HPDE6-E6E7 (cell line): ENCODE results near the gene ADPGK.

Source experiments
- DNase-seq: peaks from one replicate; pipeline ENCODE4 v3.0.0; 2011; ENCODE audit warnings: missing footprints; ENCODE audit errors: extremely low spot score

The ADPGK gene

GRCh38 chr15:72790302-72790910 lies 6.8 kb upstream of the ADPGK start:
- DNase-seq: no peak

GRCh38 chr15:72787526-72787925 lies 4.0 kb upstream of the ADPGK start:
- no peak for DNase-seq

GRCh38 chr15:72786676-72787345 lies 3.3 kb upstream of the ADPGK start:
- no peak for DNase-seq

GRCh38 chr15:72786242-72786641 lies 2.7 kb upstream of the ADPGK start:
- no peak for DNase-seq

DNA sequence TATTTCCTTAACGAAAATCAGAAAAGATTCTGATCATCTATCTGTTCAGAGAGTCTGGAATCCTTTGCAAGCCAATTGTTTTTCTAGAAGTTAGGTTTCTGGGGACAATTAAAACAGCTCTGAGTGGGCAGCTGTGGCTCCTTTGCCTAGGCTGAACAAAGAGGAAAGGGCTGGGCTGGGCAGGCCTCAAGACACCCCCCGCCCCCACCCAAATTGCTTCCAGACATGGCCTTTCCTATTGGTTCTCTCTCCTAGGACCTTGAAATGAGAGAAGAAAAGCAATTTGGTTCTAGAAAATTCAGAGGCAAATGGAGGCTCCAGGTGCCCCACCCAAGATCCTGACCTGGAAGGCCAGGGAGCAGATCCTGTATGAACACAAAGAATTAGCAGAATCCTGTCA lies 2.3 kb upstream of the ADPGK start:
- no peak for DNase-seq

DNA sequence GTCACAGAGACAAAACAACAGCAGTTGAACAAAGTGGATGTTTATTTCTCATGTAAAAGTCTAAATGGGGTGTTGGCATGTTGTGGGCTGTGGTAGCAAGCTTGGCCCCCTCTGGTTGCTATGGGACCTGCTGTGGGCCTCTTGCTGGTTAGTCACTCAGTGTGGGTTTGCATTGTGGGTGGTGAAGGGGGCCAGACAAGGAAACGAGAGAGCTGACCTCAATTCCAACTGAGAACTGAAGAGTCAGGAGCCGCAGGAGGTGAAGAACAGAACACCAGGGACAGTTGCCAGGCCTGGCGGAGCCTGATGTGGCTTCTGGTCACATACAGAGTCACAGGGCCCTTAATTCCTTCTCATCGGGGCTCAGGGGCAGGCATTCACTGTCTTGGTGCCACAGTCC lies 1.9 kb upstream of the ADPGK start:
- DNase-seq: no peak

GRCh38 chr15:72784456-72784876 lies 908 bp upstream of the ADPGK start:
- DNase-seq: no peak

DNA sequence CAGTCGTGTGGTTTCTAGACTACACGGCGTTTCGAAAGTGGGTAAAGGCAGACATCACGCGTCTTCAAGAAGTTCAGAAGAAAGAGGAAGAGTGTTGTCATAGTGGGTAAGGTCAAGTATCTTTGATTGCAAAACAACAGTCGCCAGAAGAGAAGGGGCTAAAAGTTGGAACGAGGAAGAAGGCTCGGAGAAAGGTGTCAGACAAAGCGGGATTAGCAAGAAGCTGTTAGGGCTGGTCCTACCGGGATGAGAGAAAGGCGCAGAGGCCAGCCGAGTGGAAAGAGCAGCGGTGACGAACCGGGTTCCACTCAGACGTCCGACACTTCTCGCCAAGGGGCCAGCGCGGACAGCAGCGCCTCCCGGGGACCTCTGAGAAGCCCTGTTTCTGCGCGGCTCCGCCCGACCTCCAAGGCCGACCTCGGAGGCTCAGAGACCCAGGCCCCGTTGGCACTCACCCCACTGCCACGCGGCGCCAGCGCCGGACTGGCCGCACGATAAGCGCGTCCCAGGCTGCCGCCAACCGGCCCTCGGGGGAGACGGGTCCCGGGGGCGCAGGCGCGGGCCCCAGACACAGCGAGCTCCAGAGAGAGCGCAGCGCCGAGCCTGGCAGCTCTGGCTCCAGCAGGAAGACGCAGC lies 436 bp downstream of the ADPGK start:
- DNase-seq: no peak

DNA sequence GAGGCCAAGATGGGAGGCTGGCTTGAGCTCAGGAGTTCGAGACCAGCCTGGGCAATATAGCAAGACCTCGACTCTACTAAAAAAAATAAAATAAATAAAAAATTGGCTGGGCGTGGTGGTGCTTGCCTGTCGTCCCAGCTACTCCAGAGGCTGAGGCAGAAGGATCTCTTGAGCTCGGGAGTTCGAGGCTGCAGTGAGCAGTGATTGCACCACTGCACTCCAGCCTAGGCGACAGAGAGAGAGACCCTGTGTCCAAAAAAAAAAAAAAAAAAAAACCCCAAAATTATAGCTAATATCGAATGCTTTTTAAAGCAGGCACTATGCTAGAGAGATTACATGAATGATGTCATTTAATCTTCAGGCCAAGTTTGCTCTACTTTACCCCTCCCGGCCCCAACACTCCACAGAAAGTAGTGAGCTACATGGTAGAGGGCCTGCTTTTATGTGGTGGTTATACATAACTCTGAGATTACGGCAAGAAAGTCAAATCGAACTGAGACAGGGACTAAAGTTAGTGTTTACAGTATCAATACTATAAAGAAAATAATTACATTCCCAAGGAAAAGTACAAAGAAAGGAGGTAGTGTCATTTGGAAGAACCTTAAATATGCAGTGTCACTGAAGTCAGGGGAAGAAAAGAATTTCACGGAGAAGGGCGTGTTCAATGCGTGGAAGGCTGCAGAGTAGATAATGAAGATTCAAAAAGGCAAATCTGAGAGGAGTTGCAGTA lies 1.1 kb downstream of the ADPGK start:
- DNase-seq: no peak

DNA sequence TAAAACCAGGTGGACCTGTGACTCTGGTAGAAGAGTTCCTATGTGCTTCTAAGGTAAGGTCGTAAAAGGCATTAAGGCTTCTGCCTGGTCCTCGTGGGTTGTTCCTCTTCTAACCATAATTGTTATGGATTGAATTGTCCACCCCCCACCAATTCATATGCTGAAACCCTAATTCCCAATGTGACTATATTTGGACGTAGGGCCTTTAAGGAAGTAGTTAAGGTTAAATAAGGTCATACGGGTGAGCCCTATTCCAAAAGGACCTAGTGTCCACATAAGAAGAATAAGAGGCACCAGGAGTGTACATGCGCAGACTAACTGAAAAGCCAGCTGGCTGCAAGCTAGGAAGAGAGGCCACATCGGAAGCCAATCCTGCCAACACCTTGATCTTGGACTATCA lies 1.9 kb downstream of the ADPGK start:
- DNase-seq: no peak

DNA sequence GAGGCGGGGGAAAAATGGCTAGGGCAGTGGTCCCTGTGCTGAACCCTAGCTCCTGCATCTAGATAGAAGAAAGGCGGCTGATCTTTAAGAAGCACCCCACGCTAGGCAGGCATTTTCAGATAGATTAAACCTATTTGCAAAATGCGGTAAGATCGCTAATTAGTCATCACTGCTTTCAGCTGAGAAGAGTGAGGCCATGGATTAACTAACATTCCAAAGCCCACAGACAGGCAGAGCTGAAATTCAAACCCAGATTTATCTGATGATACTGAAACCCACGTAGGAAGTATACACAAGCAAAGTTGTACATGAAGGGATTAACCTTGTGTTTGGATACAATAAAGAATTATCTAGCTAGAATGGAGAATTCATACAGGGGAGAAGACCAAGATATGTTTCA lies 4.8 kb downstream of the ADPGK start:
- no peak for DNase-seq

GRCh38 chr15:72774696-72775383 lies 8.7 kb downstream of the ADPGK start:
- no peak for DNase-seq

- DNase-seq: no peak
These were observed 12.2 kb downstream of the ADPGK start for GRCh38 chr15:72771329-72771725.

DNA sequence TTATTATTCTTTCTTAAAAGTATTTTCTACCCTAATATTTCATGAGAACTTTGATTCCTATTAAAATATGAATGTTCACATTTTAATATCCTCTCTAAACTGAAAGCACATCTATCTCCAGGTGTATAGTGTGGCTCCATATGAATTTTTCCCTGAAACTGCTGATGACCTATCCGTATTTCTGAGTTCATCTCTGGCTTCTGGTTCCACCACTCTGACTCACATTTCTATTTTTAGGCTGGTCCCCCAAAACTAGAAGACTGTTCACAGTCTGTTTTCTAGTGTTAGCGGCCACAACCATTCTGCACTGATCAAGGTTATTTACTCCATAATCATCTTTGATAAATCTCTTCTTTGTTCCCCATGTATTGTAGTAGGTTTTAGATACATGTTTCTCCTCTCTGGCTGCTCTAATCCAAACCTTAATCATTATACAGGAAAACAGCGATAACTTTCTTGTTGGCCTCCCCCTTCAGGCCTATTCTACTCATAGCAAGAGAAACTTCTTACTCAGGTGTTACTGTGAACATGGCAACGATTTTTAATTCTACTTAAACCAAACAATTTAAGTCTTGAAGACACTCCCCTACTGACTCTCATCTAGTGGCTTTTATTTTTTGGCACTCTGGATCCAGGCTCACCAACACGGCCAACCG lies 12.8 kb downstream of the ADPGK start:
- DNase-seq: no peak

GRCh38 chr15:72766780-72767179 lies 16.8 kb downstream of the ADPGK start:
- DNase-seq: no peak

- no peak for DNase-seq
These were observed 17.5 kb downstream of the ADPGK start for GRCh38 chr15:72766025-72766424.

GRCh38 chr15:72764656-72765055 lies 18.9 kb downstream of the ADPGK start:
- DNase-seq: no peak

DNA sequence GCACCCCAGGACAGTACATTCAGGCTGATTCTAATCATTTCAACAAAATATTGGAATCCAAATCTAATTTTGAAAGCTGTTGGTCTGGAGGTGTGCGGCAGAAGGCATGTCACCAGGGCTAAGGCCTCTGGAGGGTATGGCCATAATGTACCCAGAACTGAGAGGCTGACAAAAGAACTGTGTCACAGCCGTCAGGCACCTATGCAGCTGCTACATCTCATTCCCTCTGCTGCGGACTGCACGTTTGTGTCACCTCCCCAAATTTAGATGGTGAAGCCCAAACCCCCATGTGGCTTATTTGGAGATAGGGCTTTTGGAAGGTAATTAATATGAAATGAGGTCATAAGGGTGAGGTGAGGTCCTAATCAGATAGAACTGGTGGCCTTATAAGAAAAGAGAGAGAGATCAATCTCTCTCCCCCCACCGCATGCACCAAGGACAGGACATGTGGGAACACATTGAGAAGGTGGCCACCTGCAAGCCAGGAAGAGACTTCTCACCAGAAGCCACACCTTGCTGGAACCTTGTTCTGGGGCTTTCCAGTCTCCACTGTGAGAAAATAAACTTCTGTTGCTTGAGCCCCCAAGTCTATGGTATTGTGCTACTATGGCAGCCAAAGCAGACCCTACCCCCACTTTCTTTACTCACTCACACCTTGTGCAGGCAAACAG lies 22.8 kb downstream of the ADPGK start:
- no peak for DNase-seq

DNA sequence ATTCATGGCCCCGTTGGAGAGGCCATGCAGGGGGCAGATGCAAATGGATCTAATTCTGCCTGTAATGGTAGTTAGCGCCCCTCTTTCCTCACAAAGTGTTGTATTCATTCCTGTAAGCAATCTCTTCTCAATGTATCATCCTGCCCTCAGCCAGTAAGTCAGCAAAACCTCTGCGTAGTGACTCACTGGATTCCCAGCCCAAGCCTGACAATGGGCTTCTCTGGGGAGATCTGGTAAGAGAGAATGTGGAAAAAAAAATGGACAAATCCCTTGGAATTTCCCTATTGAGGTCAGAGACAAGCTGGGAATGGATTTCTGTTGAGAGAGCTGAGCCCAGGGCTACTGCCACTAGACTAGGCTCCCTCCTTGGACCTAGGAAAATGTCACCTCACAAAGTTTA lies 25.4 kb downstream of the ADPGK start:
- DNase-seq: no peak

DNA sequence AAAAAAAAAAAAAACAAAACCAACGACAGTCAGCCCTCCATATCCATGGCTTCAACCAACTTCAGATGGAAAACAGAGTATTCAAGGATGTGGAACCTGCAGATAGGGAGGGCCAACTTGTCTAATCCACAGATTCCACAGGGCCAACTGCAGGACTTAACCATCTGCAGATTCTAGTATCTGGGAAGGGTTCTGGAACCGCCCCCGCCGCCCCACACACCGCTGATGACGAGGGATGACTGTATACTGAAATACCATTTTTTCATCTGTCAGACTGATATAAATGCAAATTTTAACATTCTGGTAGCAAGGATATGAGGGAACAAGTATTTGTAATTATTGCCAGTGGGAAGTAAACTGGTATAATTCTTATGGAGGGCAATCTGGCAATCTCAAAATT lies 29.5 kb downstream of the ADPGK start:
- DNase-seq: no peak
